Fibroblast of skin of left biceps (primary cell): ENCODE data around the gene CCDC106.
A peak's percentile ranks its signal among the peaks of the same experiment; 100 is the strongest.

Source experiments
- DNase-seq, 2 experiments: peaks; one replicate each; pipeline ENCODE4 v3.0.0-alpha.2; 2013; ENCODE audit warnings: low read depth in 2 of 2

The CCDC106 gene

DNA sequence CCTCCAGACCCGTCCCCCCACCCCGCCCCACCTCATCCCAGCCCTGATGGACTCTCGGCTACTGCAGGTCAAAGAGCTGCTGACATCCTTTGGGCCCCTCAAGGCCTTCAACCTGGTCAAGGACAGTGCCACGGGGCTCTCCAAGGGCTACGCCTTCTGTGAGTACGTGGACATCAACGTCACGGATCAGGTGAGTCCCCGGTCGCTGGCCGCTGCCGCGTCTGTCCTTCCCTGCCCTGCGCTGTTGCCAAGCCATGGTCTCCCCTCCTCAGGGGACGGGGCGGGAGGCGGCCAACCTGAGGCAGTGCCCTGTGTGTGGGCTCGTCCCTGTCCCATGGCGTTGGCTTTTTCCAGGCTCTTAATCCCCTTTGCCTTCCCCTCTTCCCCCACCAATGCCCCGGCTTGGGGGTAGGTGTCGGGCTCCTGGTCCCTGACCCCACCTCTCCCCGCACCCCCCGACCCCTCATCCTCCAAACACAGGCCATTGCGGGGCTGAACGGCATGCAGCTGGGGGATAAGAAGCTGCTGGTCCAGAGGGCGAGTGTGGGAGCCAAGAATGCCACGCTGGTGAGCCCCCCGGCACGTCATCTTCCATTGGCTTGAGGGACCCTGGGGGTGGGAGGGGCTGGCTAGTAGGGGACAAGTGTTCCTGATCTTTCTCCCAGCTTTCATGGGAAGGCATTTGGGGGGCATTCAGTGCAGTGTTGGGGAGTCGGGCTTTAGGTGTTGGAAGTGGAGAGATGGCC, 20.8 kb downstream of the CCDC106 start:
- DNase-seq: no peak

DNA sequence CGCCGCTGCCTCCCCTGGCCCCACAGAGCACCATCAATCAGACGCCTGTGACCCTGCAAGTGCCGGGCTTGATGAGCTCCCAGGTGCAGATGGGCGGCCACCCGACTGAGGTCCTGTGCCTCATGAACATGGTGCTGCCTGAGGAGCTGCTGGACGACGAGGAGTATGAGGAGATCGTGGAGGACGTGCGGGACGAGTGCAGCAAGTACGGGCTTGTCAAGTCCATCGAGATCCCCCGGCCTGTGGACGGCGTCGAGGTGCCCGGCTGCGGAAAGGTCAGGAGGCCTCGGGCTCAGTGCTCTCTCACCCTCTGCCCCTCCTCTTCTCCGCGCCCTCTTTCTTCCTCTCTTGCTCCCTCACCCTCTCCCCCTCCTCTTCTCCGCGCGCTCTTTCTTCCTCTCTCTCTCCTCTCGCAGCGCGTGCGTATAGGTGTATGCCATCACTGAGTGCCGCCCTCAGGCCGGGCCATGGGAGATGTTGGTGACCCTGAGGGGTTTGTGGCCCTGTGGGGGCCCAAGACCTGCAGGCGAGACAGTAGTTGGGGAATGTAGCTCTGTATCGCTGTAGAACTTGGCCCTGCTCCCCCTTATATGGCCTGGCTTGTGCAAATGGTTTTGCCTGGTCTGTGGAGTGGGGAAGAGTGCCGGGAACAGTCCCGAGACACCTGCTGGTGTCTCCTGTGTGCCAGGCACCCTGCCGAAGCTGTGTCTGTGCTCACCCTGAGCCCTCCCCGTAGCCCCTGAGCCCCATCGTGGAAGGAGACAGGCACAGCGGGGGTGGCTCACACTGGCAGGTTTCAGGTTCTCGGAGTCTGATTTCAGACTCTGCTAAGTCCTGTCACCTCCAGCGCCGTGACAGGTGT, 21.6 kb downstream of the CCDC106 start:
- no peak for DNase-seq

DNA sequence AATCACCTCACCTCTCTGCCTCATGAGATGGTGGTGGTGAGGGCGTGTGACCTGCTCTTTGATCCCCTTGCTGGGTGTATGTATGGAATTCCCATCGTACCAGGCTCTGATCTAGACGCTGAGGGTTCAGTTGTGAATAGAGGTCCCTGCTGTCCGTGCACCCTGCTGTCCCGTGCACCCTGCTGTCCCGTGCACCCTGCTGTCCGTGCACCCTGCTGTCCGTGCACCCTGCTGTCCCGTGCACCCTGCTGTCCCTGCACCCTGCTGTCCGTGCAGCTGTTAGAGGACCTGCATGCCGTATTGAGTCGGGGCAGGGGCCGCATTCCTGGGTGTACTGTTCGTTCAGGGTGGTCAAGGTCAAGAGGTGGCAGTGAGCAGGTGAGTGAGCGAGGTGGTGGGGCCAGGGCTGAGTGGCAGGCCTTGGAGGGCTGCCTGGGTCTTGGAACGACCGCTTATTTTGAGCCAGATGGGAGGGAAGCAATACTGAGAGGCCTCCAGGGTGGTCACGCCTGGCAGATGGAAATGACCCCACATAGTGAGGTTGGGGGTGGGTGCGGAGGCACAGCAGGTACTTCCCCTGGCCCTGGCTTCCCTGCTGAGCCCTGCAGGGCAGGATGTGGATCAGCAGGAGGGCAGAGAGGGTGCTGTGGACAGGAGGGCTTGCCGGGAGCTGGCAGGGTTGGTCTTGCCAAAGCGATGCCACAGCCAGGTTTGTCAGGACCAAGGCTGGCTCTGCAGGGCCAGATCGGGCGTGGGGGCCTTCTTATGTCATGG, 22.5 kb downstream of the CCDC106 start:
- DNase-seq: no peak

DNA sequence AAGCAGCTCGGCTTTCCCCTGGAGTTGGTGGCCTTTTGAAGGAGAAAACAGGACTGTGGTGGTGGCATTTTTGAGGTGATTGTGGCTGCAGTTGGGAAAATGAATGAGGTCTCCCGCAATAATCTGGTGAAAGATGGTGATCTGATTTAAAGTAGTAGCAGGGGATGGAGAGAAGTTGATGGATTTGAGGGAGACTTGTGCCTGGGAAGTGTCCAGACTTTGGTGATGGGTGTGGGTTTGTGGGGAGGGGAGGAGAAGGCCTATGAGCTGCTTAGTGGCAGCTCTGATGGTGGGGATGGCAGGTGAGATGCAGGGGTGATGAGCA, 23.0 kb downstream of the CCDC106 start:
- no peak for DNase-seq

DNA sequence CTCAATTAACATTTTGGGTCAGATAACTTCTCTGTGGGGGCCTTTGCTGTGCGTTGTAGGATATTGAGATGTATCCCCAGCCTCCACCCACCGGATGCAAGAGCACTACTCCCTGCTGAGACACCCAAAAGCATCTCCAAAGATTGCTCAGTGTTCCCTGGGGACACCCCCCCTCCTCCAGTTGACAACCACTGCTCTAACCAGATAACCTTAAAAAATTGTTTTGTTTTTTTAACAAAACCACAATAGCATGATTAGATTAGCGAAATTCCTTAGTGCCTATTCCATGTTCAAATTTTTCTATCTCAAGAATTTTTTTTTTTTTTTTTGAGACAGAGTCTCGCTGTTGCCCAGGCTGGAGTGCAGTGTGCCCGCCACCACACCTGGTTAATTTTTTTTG, 24.4 kb downstream of the CCDC106 start:
- no peak for DNase-seq

DNA sequence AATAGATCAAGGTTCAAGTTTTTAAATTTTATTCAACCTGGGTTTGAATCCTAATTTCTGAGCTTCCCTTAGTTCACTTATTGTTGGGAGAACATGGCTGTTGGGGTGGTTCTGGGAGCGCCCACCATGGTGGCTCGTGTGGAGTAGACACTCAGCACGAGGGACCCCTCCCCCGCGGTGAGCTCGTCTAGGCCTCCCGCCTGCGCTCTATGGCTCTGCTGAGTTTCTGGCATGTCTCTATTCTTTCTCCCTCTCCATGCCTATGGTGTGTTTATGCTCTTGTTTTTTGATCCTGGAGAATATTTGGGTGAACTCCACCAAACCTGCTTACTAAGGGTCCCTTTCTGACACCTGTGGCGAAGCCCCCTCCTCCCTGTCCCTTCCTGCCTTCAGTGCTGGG, 25.5 kb downstream of the CCDC106 start:
- DNase-seq: no peak

DNA sequence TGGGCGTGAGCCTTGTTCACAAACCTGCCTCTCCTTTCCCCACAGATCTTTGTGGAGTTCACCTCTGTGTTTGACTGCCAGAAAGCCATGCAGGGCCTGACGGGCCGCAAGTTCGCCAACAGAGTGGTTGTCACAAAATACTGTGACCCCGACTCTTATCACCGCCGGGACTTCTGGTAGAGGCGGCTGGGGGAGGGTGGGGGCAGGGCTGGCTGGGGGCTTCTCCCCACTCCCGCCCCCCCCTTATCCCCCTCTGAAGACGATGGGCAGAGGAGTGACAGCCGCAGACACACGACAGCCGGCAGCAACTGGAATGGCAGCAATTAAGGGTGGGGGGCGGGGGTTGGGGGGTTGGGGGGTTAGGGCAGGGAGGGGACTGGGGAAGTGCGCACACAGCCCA, 25.9 kb downstream of the CCDC106 start:
- no peak for DNase-seq

DNA sequence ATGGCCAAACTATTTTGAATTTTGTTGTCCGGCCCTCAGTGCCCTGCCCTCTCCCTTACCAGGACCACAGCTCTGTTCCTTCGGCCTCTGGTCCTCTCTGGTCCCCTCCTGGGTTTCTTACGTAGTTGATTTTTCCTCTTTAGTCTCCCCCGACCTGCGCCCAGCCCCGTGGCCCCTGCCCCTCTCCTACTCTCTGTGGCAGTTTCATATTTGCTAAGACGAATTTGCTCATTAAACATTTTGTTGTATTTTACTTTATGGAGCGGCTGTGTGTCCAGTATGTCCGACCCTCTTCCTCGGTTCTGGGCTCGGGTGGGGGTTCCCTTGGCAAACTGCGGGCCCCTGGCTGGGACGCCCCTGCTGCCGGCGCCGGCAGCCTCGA, 26.4 kb downstream of the CCDC106 start:
- DNase-seq: no peak

DNA sequence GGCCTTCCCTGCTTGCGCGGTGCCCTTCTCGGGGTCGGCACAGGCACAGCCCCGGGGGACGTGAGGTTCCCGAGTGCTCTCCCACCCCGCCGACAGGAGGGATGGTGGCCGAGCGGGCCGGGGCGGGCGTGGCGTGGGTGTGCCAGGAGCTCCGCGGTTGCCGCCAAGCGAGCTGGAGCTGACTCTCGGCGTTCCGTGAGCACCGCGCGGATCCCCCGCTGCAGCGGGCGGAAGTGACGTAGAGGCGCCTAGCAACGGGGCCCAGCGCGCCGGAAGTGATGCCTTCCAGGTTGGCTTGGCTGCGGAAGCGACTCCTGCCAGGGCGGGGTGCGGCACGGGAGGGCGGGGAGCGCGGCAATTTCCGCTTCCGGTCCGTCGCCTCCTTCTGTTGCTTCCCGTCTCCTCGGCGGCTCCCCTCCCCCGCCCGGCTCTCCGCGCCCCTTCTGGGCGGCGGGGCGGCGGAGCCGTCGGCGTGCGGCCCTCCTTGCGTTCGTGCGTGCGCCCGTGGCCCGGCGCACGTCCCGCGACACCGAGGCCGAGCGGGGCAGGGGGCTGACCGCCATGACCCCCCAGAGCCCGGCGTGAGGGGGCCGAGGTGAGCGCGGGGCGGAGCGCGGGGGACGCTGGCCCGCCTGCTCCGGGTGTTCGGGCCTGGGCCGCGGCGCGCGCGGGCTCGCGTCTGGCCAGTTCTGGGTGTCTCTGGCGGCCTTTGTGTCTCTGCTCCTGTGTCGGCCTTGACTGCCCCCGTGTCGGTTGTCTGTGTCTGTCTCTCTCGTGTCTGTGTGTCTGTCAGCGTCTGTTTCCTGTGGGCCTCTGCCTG, 27.0 kb downstream of the CCDC106 start, which contains the start of gene EPN1:
Gene EPN1, plus strand, starts transcription at position 386 of the 820 bp plus-strand sequence. CDS start 3,402 bp downstream, outside the sequence.
- peak; percentile 85 to 88 for DNase-seq

DNA sequence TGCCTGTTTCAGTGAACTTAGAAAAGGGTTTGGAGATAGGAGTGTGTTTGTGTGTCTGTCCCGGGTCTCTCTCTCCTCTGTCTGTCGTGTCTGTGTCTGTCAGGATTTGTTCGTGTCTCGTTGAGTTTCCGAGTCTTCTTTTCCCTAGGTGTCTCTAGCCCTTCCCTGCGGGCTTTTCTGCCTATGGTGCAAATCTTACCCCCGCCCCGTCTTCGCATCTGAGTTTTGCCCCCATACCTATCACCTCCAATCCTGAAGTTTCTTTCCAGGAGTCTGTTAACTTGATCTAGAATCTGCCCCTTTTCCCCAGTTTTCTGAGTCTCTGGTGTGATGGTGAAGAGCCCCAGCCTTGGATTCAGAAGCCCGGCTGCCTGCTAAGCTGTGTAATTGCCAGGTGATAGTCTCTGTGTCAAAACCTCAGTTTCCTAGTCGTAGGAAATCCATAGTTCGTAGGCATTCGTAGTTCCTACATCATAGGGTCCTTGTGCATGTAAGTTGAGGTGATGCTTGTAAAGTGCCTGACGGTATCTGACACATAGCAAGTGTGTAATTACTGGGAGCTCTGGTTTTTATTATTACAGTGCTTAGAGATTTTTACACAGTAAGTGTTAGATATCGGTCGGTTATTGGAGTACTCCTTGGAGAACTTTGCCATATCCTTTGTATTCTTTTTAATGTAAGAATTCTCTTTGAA, 27.8 kb downstream of the CCDC106 start:
- no peak for DNase-seq

DNA sequence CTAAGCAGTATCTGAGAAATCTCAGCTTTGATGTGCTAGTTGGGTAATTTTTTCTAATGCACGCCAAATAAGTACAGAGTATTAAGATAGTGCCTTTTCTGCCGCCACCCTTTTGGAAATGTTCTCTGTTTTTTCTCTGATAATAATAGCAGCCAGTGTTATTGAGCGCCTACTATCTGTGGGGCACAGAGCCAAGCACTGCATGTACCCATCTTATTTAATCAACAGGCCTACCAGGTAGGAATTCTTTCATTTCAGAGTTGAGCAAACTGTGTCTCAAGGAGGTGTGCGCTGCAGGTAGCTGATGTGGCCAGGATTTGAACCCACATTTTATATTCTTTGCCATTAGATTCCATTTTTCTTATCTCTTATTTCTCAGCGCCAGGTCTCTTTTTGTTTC, 28.4 kb downstream of the CCDC106 start:
- no peak for DNase-seq

DNA sequence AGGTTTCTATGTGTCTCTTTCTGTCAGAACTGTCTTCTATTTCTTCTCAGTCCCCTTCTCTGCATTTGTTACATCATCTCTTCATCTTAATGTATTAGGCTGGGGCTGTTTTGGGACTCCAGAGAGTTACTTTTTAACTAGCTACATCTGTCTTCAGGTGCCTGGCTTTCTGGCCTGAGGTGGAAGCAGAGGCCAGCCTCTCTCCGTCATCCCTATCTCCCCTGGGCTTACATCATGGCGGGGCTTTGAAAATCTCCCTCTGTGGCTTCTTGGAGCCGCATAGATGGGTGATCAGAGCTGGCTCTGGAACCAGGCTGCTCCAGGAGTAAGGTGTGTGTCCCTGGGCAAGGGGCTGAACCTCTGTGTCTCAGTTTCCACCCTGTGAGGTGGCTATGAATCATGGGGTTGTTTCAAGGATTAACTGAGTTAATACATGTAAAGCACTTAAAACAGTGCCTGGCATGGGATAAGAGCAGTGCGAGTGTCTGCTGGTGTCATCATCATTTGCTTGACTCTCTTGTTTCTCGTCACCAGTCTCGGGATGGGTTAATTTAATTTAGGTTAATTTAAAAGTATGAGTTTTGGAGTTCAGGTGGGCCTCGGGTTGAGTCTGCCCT, 29.0 kb downstream of the CCDC106 start:
- DNase-seq: no peak

DNA sequence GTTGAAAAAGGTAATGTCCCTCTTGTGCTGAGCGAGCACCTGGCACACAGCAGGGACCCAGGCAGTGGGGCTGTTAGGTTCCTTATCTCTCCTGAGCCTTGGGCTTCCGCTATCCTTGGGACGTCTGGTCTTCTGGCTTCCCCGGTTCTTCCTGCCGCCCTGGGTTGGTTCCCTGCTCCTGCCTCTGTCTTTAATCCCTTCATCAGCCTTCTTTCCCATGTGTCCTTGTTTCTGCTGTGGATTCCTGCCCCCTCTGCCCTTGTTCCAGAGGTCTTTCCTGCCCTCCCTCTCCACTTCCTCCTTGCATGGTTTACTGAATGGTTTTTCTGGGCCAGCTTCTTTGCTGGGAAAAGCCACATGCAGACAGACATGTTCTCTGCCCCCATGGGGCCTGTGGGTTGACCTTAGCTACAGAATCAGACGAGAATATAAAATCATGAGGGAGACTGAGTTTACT, 29.6 kb downstream of the CCDC106 start:
- no peak for DNase-seq

DNA sequence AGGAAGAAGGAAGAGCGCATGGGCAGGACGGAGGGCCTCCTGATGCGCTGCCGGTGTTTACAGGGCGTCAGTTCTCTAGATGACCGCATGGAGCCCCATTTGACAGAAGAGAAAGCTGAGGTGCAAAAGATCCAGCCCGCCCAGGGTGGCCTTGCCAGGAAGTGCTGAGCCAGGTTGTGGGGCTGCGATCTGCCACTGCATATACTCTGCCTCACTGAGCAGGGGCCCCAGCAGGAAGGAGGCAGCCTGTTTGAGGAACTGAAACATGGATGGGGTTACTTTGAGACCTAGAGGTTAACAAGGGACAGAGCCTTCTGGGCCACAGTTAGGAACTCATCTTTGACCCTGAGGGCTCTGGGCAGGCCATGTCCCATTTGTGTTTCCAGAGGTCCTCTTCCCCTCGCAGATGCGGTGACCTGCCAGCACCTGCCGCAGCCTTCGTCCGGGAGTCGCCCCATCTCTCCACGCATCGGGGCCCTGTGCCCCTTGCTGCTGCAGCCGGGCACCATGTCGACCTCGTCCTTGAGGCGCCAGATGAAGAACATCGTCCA, 30.2 kb downstream of the CCDC106 start:
- no peak for DNase-seq

DNA sequence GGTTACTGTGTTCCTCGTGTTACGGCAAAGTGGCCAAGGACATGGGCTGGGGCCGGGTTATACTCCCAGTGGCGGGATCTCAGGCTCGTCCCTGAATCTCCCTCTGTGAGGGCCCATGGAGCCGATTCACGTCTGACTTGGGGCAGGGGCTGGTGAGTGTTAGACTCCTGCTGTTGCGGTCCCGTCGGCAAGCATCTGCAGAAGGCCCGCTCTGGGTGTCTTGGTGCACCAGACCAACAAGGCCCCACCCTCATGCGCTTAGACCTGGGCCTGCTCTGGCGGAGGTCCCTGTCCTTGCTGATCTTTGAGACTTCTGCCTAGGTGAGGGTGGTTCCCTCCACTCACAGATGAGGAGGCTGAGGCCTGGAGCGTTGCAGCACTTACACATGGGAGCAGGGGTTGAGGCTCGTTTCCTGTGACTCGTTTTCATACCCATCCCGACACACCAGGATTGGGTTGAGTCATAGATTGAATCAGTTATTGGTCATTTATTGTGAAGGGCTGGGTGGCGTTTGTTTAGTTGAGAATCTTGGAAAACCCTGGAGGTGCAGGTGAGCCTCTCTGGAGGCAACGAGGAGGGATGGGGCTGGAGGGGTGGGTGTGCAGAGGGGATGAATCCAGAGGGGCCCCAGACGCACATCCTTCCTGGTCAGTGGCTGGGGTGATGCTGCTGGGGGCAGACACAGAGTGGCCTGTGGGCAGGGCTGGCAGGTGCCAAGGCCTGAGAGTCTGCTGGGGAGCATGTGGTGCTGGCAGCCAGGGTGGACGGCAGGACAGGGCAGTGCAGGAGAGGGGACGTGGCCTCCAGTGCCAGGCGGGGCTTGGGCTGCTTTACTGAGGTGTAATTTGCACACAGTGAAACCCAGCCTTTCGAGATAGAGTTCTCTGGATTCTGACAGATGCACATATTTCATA, 31.6 kb downstream of the CCDC106 start:
- DNase-seq: no peak

DNA sequence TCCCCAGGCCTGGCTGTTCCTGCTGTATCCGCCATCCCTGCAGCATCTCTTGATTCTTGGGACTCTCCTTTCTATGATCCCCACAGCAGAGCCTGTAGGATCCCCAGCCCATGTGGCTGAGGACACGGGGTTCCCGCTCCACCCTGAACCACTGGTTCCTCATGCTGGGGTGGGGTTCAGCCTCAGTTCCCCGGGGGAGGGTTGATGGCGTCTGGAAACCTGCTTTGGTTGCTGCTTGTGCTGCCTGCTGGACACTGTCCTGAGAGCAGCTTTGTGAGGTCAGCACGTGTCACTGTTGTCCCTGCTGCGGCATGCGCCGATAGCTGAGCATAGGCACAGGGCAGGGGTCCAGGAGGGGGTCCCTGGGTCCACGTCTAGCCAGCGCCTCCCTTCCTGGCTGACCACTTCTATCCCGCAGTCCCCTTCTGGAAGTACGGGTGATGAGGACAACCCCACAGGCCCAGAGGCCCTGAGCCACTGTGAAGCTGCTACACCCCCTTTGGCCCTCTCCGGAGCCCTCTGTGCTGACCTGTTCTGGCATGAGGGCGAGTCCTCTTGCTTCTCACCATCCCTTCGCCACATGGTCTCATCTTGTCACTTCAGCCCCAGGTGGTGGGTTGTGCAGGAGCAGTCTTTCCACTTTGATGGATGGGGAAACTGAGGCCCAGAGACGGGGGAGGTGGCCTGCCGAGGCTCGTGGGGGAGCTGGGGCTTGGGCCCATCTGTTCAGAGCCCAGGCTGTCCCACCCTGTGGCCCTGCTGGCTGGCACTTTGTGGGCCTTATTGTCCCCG, 32.5 kb downstream of the CCDC106 start:
- no peak for DNase-seq

DNA sequence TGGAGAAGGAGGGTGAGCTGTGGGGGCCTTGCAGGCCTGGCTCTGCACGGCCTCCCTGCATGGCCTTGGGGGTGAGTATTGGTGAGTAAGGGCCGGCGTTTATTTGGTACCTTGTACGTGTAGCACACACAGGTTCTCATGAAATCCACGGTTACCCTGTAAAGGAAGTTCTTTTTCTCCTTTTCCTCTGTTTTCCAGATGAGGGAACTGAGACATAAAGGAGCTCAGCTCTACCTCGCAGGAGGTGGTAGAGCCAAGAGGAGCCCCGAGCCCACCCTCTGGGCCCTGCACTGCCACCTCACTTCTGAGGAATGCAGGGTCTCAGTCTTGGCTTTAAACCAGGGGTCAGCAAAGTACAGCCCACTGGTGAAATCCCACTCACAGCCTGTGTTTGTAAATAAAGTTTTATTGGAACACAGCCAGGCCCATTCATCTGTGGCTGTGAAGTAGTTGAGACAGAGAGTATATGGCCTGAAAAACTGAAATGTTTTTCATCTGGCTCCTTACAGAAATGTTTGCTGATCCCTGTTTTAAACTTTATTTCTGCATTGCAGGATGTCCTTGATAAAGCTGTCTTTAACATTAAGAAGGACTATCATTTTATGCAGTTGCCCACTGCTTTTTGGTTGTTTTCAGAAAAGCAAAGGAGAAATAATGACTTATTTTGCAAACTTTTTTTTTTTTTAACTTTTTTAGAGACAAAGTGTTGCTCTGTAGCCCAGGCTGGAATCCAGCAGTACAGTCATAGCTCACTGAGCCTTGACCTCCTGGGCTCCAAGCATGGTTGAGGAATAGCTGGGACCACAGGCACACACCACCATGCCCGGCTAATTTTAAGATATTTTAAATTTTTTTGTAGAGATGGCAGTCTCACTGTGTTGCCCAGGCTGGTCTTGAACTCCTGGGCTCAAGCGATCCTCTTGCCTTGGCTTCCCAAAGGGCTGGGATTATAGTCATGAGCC, 33.4 kb downstream of the CCDC106 start:
- DNase-seq: no peak
